Activated T-helper 17 cell treated with anti-CD3 and anti-CD28 coated beads, Interleukin-2, amount 50 U/mL, for 72 hours (primary cell): ENCODE results near the gene SCP2D1. TPM values are rescaled to one million over a fixed set of nuclear protein-coding genes. Genes with fewer than 3 reads are reported as not detected.

Source experiments
- total RNA-seq, 2 donors: library from RNA; stranded (reverse); gene quantifications; one replicate each; pipeline ENCODE4 v1.2.3, GENCODE V29; 2022

The SCP2D1 gene
- total RNA-seq, 2 donors from 2014 or later: not detected

Other genes starting within 250 kb of the SCP2D1 start
- 10 to 100 TPM; 55.5 to 67.9 TPM for gene SMIM26, start 246.4 kb upstream of the SCP2D1 start, total RNA-seq
- 10 to 100 TPM; 34.9 to 45.8 TPM for gene DTD1, start 225.7 kb upstream of the SCP2D1 start, total RNA-seq